GM19328 (cell line): ENCODE data around the gene FAM219A.
"Not testable (repeated sequence)": the region's sequence is repeated elsewhere in the genome, so short reads cannot be mapped to it uniquely, and the experiment has no call there.

Source experiments
- ATAC-seq: cut with Tn5 transposase; IDR thresholded peaks from one replicate; pipeline ENCODE4 v1.9.1; 2021; ENCODE audit warnings: mild to moderate bottlenecking, moderate library complexity; ENCODE audit not compliant: unreplicated experiment

The FAM219A gene

GRCh38 chr9:34446951-34447350 lies 11.4 kb downstream of the FAM219A start:
- ATAC-seq: no peak

- no peak for ATAC-seq
Observed at GRCh38 chr9:34446468-34446891, 11.9 kb downstream of the FAM219A start.

GRCh38 chr9:34443976-34444375 lies 14.4 kb downstream of the FAM219A start:
- no peak for ATAC-seq

GRCh38 chr9:34443533-34443932 lies 14.8 kb downstream of the FAM219A start:
- ATAC-seq: no peak

GRCh38 chr9:34442770-34443169 lies 15.6 kb downstream of the FAM219A start:
- ATAC-seq: no peak

GRCh38 chr9:34440017-34440416 lies 18.4 kb downstream of the FAM219A start:
- ATAC-seq: no peak

GRCh38 chr9:34438465-34438864 lies 19.9 kb downstream of the FAM219A start:
- ATAC-seq: not testable (repeated sequence)

GRCh38 chr9:34437926-34438307 lies 20.5 kb downstream of the FAM219A start:
- ATAC-seq: not testable (repeated sequence)

- no peak for ATAC-seq
Observed at GRCh38 chr9:34437006-34437925, 21.1 kb downstream of the FAM219A start.

- no peak for ATAC-seq
Observed at GRCh38 chr9:34431667-34432066, 26.7 kb downstream of the FAM219A start.

GRCh38 chr9:34430843-34431437 lies 27.4 kb downstream of the FAM219A start:
- ATAC-seq: no peak

- ATAC-seq: no peak
Observed at GRCh38 chr9:34428325-34428958, 29.9 kb downstream of the FAM219A start.

- ATAC-seq: no peak
Observed at GRCh38 chr9:34426347-34427074, 31.9 kb downstream of the FAM219A start.

- no peak for ATAC-seq
Observed at GRCh38 chr9:34419716-34420504, 38.5 kb downstream of the FAM219A start.

- ATAC-seq: no peak
Observed at GRCh38 chr9:34417734-34418133, 40.6 kb downstream of the FAM219A start.

GRCh38 chr9:34413231-34413852 lies 45.0 kb downstream of the FAM219A start:
- no peak for ATAC-seq

GRCh38 chr9:34412336-34412735 lies 46.0 kb downstream of the FAM219A start:
- no peak for ATAC-seq

GRCh38 chr9:34409154-34409553 lies 49.2 kb downstream of the FAM219A start:
- ATAC-seq: no peak

GRCh38 chr9:34408173-34408572 lies 50.2 kb downstream of the FAM219A start:
- no peak for ATAC-seq

GRCh38 chr9:34406219-34406618 lies 52.2 kb downstream of the FAM219A start:
- no peak for ATAC-seq
